ENCODE results near the gene EMILIN3. TPM values are rescaled to one million over a fixed set of nuclear protein-coding genes. Genes with fewer than 3 reads are reported as not detected.

The EMILIN3 gene
- total and polyA plus RNA-seq, 2 of the 8 experiments (the other 6 are each of a cell fraction or from before 2014, with no cell fraction given), result 3.8 to 5.2 TPM

- DNase-seq (ENCODE audit: low read depth in 1 of 2, low spot score in 2 of 2) (no peak), FAIRE-seq (no peak)
- Histone ChIP-seq H3K18ac (ENCODE audit: extremely low read depth, low read length) (no peak overlapping the region), H2BK120ac (replicated peaks; ENCODE audit: low read depth, low read length) (no peak overlapping the region), H3K9me3 (ENCODE audit: insufficient read depth in 2 of 2, low read depth in 1 of 2, low read length in 1 of 2) (no peaks in the 10 kb centered on the region), H3K4me2 (ENCODE audit: insufficient read depth in 1 of 2, low read depth in 2 of 2, low read length in 2 of 2) (no peak overlapping the region), H3K27ac (ENCODE audit: low read depth, low read length) (no peak overlapping the region), H3K23ac (ENCODE audit: insufficient read length) (no peak overlapping the region), H4K20me1 (replicated peaks in 1 of 2; ENCODE audit: control insufficient read depth in 1 of 2, insufficient read depth in 2 of 2, low read length in 2 of 2) (peaks cover 0 to 1% of the 10 kb centered on the region in 2 experiments), H4K91ac (replicated peaks; ENCODE audit: insufficient read length, low read length) (no peak overlapping the region), H3K4ac (replicated peaks; ENCODE audit: insufficient read length, low read depth, low read length) (no peak overlapping the region), H3K36me3 (ENCODE audit: control insufficient read depth in 2 of 4, insufficient read depth in 4 of 4, low read length in 3 of 4) (no peaks in the 10 kb centered on the region), H2BK20ac (ENCODE audit: low read length) (no peak overlapping the region), H3K79me1 (ENCODE audit: low read depth, low read length) (no peaks in the 10 kb centered on the region), H2BK12ac (ENCODE audit: low read depth, low read length) (no peak overlapping the region), H4K5ac (ENCODE audit: insufficient read length, low read depth, low read length) (no peak overlapping the region), H2AFZ (ENCODE audit: low read length) (no peak overlapping the region), H4K8ac (ENCODE audit: extremely low read depth, insufficient read depth, low read length) (peak overlapping the region; percentile 72; the same call in 1 of the 2 replicates), H2AK5ac (ENCODE audit: low read depth, low read length) (0 out of 2 replicates have a peak overlapping the region, but pooled peaks have one; percentile 11), H3K79me2 (ENCODE audit: control insufficient read depth in 1 of 2, insufficient read depth in 2 of 2, low read length in 2 of 2) (no peaks in the 10 kb centered on the region), H3K56ac (replicated peaks; ENCODE audit: insufficient read length, low read depth, low read length) (no peak overlapping the region), H3K23me2 (ENCODE audit: low read depth, low read length) (no peaks in the 10 kb centered on the region), H3K9ac (replicated peaks in 1 of 4; ENCODE audit: extremely low read depth in 1 of 4, low read depth in 3 of 4, low read length in 3 of 4) (no peak overlapping the region), H2BK15ac (ENCODE audit: low read length) (no peak overlapping the region), H3K27me3 (replicated peaks in 1 of 4; ENCODE audit: control insufficient read depth in 3 of 4, extremely low read depth in 1 of 4, insufficient read depth in 3 of 4, low read length in 3 of 4) (no peaks in the 10 kb centered on the region), H3K4me3 (ENCODE audit: extremely low read depth in 1 of 4, insufficient read depth in 2 of 4, low read depth in 3 of 4, low read length in 4 of 4) (no peak overlapping the region), H3K14ac (ENCODE audit: insufficient read length) (no peak overlapping the region), H2BK5ac (ENCODE audit: low read depth, low read length) (no peak overlapping the region), H3K4me1 (replicated peaks in 1 of 4; ENCODE audit: control insufficient read depth in 3 of 4, insufficient read depth in 4 of 4, low read length in 3 of 4) (peaks cover 0 to 7% (median 3%) of the 10 kb centered on the region in 4 experiments; a peak in 4 of 7 replicates)
- 89% methylated on average over 11 of the region's 11 CpGs; no CpG with 5 or more reads in 1 of the 2 experiments for WGBS, 2 experiments (ENCODE audit: extremely low coverage in 1 of 2, insufficient coverage in 1 of 2, insufficient read length in 1 of 2, insufficient replicate concordance in 2 of 2, low coverage in 1 of 2, low lambda C conversion rate in 2 of 2, missing lambda C conversion rate in 1 of 2)
- ChIA-PET CTCF (ENCODE audit: partially characterized antibody) (interaction anchor here (0.9 to 5.1 kb wide), 7 partner anchors 8 to 250 kb away, joined by 3 to 29 read pairs (median 7); no protein-coding TSS in a partner anchor), POLR2A (ENCODE audit: partially characterized antibody) (no interaction called here)
- TF ChIP-seq KDM1A (IDR thresholded peaks at IDR 0.05; ENCODE audit: borderline replicate concordance, low read length) (peak; percentile 44; the same call in 1 of the 2 replicates), E2F6 (IDR thresholded peaks at IDR 0.05) (no peak)
Measured at GRCh38 chr20:41344938-41345728, 21.5 kb downstream of the EMILIN3 start.

Measured in H1 (cell line).